Germinal center (tissue), 1 donor: ENCODE data around the gene CTNNA3.
"Not testable (repeated sequence)": the region's sequence is repeated elsewhere in the genome, so short reads cannot be mapped to it uniquely, and the experiment has no call there.

Source experiments
- DNase-seq: peaks from one replicate; pipeline ENCODE4 v3.0.0; 2012; ENCODE audit warnings: mixed read lengths, low spot score

CTNNA3 gene

GRCh38 chr10:66368146-66368545 is 1327.8 kb downstream of the CTNNA3 start:
- DNase-seq = no peak

- DNase-seq = no peak
Observed at GRCh38 chr10:66366163-66366562, 1329.8 kb downstream of the CTNNA3 start.

GRCh38 chr10:66365686-66366085 is 1330.3 kb downstream of the CTNNA3 start:
- DNase-seq = no peak

GRCh38 chr10:66362522-66362921 is 1333.5 kb downstream of the CTNNA3 start:
- DNase-seq = no peak

GRCh38 chr10:66353822-66354221 is 1342.2 kb downstream of the CTNNA3 start:
- not testable (repeated sequence) for DNase-seq

- no peak for DNase-seq
Observed at GRCh38 chr10:66353422-66353821, 1342.6 kb downstream of the CTNNA3 start.

- DNase-seq = no peak
Observed at GRCh38 chr10:66350622-66351399, 1345.2 kb downstream of the CTNNA3 start.

- DNase-seq = no peak
Observed at GRCh38 chr10:66349726-66350125, 1346.3 kb downstream of the CTNNA3 start.

GRCh38 chr10:66349076-66349475 is 1346.9 kb downstream of the CTNNA3 start:
- DNase-seq = no peak

- DNase-seq = no peak
Observed at GRCh38 chr10:66337211-66337610, 1358.8 kb downstream of the CTNNA3 start.

- DNase-seq = no peak
Observed at GRCh38 chr10:66336791-66337190, 1359.2 kb downstream of the CTNNA3 start.

- not testable (repeated sequence) for DNase-seq
Observed at GRCh38 chr10:66335753-66336152, 1360.2 kb downstream of the CTNNA3 start.

- no peak for DNase-seq
Observed at GRCh38 chr10:66329147-66329546, 1366.8 kb downstream of the CTNNA3 start.

- no peak for DNase-seq
Observed at GRCh38 chr10:66326876-66327275, 1369.1 kb downstream of the CTNNA3 start.

GRCh38 chr10:66322777-66323176 is 1373.2 kb downstream of the CTNNA3 start:
- no peak for DNase-seq

GRCh38 chr10:66321723-66322665 is 1374.0 kb downstream of the CTNNA3 start:
- no peak for DNase-seq

- DNase-seq = no peak
Observed at GRCh38 chr10:66318761-66319160, 1377.2 kb downstream of the CTNNA3 start.

- DNase-seq = no peak
Observed at GRCh38 chr10:66307826-66308225, 1388.2 kb downstream of the CTNNA3 start.

GRCh38 chr10:66301078-66301477 is 1394.9 kb downstream of the CTNNA3 start:
- no peak for DNase-seq

GRCh38 chr10:66295602-66296001 is 1400.4 kb downstream of the CTNNA3 start:
- DNase-seq = no peak

GRCh38 chr10:66294538-66294937 is 1401.5 kb downstream of the CTNNA3 start:
- no peak for DNase-seq

- no peak for DNase-seq
Observed at GRCh38 chr10:66292922-66293321, 1403.1 kb downstream of the CTNNA3 start.

GRCh38 chr10:66292456-66292855 is 1403.5 kb downstream of the CTNNA3 start:
- no peak for DNase-seq
